ENCODE data around the gene MAP3K7.

Gene MAP3K7

GRCh38 chr6:90523779-90524310, 63.0 kb downstream of the MAP3K7 start:
- Histone ChIP-seq H3K4me3 (ENCODE audit: low read depth in 1 of 2, low read length in 2 of 2) (no peak overlapping the region), H3K27me3 (ENCODE audit: insufficient read depth, low read length, poor library complexity) (no peaks in the 10 kb centered on the region), H3K4me2 (ENCODE audit: insufficient read depth, low read length) (no peak overlapping the region), H3K27ac (ENCODE audit: low read length) (no peak overlapping the region), H3K4me1 (ENCODE audit: insufficient read depth, low read length) (no peaks in the 10 kb centered on the region), H3K9ac (ENCODE audit: low read depth, low read length) (no peak overlapping the region), H2AFZ (ENCODE audit: low read depth, low read length) (no peak overlapping the region), H3K79me2 (ENCODE audit: insufficient read depth, low read length) (no peaks in the 10 kb centered on the region), H4K20me1 (ENCODE audit: insufficient read depth, low read length) (no peaks in the 10 kb centered on the region), H3K36me3 (ENCODE audit: insufficient read depth, low read length) (peaks cover 60% of the 10 kb centered on the region), H3K9me3 (ENCODE audit: insufficient read depth, low read length, severe bottlenecking) (no peaks in the 10 kb centered on the region)
- DNase-seq = no peak
- TF ChIP-seq EZH2 (IDR thresholded peaks at IDR 0.05; ENCODE audit: borderline replicate concordance, low read depth, low read length, severe bottlenecking) = no peak
- TF ChIP-seq CTCF (IDR thresholded peaks at IDR 0.05; ENCODE audit: borderline replicate concordance, extremely low read depth, low read length, poor library complexity, severe bottlenecking) = no peak
- no peak for ATAC-seq (ENCODE audit: insufficient read depth, low read depth)

- Histone ChIP-seq H3K4me3 (ENCODE audit: low read depth in 1 of 2, low read length in 2 of 2) (no peak overlapping the region), H3K4me1 (ENCODE audit: insufficient read depth, low read length) (no peaks in the 10 kb centered on the region), H3K9me3 (ENCODE audit: insufficient read depth, low read length, severe bottlenecking) (no peaks in the 10 kb centered on the region), H3K4me2 (ENCODE audit: insufficient read depth, low read length) (no peak overlapping the region), H3K36me3 (ENCODE audit: insufficient read depth, low read length) (peaks cover 67% of the 10 kb centered on the region), H3K27me3 (ENCODE audit: insufficient read depth, low read length, poor library complexity) (no peaks in the 10 kb centered on the region), H4K20me1 (ENCODE audit: insufficient read depth, low read length) (no peaks in the 10 kb centered on the region), H3K9ac (ENCODE audit: low read depth, low read length) (no peak overlapping the region), H3K27ac (ENCODE audit: low read length) (no peak overlapping the region), H2AFZ (ENCODE audit: low read depth, low read length) (no peak overlapping the region), H3K79me2 (ENCODE audit: insufficient read depth, low read length) (no peaks in the 10 kb centered on the region)
- TF ChIP-seq EZH2 (IDR thresholded peaks at IDR 0.05; ENCODE audit: borderline replicate concordance, low read depth, low read length, severe bottlenecking) (no peak), CTCF (IDR thresholded peaks at IDR 0.05; ENCODE audit: borderline replicate concordance, extremely low read depth, low read length, poor library complexity, severe bottlenecking) (no peak)
- DNase-seq (no peak), ATAC-seq (ENCODE audit: insufficient read depth, low read depth) (no peak)
Measured at GRCh38 chr6:90521955-90522354, 64.9 kb downstream of the MAP3K7 start.

- H3K9me3 ChIP-seq (ENCODE audit: insufficient read depth, low read length, severe bottlenecking) = no peaks in the 10 kb centered on the region
Measured at GRCh38 chr6:90516074-90516660, 70.7 kb downstream of the MAP3K7 start.

More at GRCh38 chr6:90516074-90516660, 70.7 kb downstream of the MAP3K7 start:
- no peaks in the 10 kb centered on the region for H3K4me1 ChIP-seq (ENCODE audit: insufficient read depth, low read length)
- H3K79me2 ChIP-seq (ENCODE audit: insufficient read depth, low read length) = no peaks in the 10 kb centered on the region
- no peak overlapping the region for H3K4me3 ChIP-seq (ENCODE audit: low read depth in 1 of 2, low read length in 2 of 2)
- ATAC-seq (ENCODE audit: insufficient read depth, low read depth) (no peak), DNase-seq (no peak)
- peaks cover 80% of the 10 kb centered on the region for H3K36me3 ChIP-seq (ENCODE audit: insufficient read depth, low read length)
- H2AFZ ChIP-seq (ENCODE audit: low read depth, low read length) = no peak overlapping the region
- H3K4me2 ChIP-seq (ENCODE audit: insufficient read depth, low read length) = no peak overlapping the region
- no peaks in the 10 kb centered on the region for H3K27me3 ChIP-seq (ENCODE audit: insufficient read depth, low read length, poor library complexity)
- TF ChIP-seq EZH2 (IDR thresholded peaks at IDR 0.05; ENCODE audit: borderline replicate concordance, low read depth, low read length, severe bottlenecking) (no peak), CTCF (IDR thresholded peaks at IDR 0.05; ENCODE audit: borderline replicate concordance, extremely low read depth, low read length, poor library complexity, severe bottlenecking) (no peak)
- H4K20me1 ChIP-seq (ENCODE audit: insufficient read depth, low read length) = no peaks in the 10 kb centered on the region
- no peak overlapping the region for H3K27ac ChIP-seq (ENCODE audit: low read length)
- no peak overlapping the region for H3K9ac ChIP-seq (ENCODE audit: low read depth, low read length)

All from DND-41 (cell line).